Head of caudate nucleus (tissue), 42 donors: ENCODE results near the gene CAPN7.

Source experiments
- DNase-seq, 42 donors: peaks; one replicate each; pipeline versions ENCODE4 v3.0.0 to v3.0.0-alpha.2; 2020 to 2021; ENCODE audit warnings: mixed read lengths in 7 of 42
- intact Hi-C: fragments of 100-400 bp; cut with DNase I; formaldehyde crosslinking; loops from one replicate; pipeline ENCODE4 v1.15.0; 2022

Gene CAPN7

GRCh38 chr3:15267502-15267901 lies 61.5 kb downstream of the CAPN7 start:
- DNase-seq: peak in 1 of 42 donors; percentile 37
- intact Hi-C loops: no loop called here

- intact Hi-C loops: loop anchor here (2.0 kb wide), 1 partner anchor 111 kb away; no protein-coding TSS in a partner anchor
These were observed 62.1 kb downstream of the CAPN7 start for GRCh38 chr3:15268033-15268631.

GRCh38 chr3:15269091-15269989 lies 63.3 kb downstream of the CAPN7 start:
- intact Hi-C loops: loop anchor here (1.0 to 2.0 kb wide), 2 partner anchors 62 to 109 kb away; no protein-coding TSS in a partner anchor
- peak; percentile 83 to 98 (median 92) for DNase-seq

More at GRCh38 chr3:15268033-15268631, 62.1 kb downstream of the CAPN7 start:
- DNase-seq: peak; percentile 77 to 95 (median 90)

DNA sequence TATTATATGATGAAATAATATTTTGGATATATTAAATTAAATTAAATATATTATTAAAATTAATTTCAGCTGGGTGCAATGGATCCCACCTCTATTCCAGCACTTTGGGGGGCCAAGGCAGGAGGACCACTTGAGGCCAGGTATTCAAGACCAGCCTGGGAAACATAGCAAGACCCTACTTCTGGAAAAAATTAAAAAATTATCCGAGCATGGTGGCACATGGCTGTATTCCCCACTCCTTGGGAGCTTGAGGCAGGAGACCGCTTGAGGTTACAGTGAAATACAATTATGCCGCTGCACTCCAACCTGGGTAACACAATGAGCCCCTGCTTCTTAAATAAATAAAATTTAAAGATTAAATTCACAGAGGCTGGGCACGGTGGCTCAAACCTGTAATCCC lies 65.0 kb downstream of the CAPN7 start:
- intact Hi-C loops: no loop called here
- peak in 4 of 42 donors; percentile 1 to 39 (median 19) for DNase-seq

GRCh38 chr3:15271785-15272381 lies 65.8 kb downstream of the CAPN7 start:
- DNase-seq: peak in 6 of 42 donors; percentile 17 to 51 (median 42)
- intact Hi-C loops: no loop called here

- peak in 5 of 42 donors; percentile 5 to 41 (median 19) for DNase-seq
- intact Hi-C loops: no loop called here
These were observed 66.6 kb downstream of the CAPN7 start for GRCh38 chr3:15272426-15273196.

- intact Hi-C loops: no loop called here
- peak in 1 of 42 donors; percentile 8 for DNase-seq
These were observed 67.2 kb downstream of the CAPN7 start for GRCh38 chr3:15273227-15273626.

GRCh38 chr3:15276028-15276724 lies 70.1 kb downstream of the CAPN7 start:
- intact Hi-C loops: no loop called here
- peak in 10 of 42 donors; percentile 22 to 84 (median 54) for DNase-seq

DNA sequence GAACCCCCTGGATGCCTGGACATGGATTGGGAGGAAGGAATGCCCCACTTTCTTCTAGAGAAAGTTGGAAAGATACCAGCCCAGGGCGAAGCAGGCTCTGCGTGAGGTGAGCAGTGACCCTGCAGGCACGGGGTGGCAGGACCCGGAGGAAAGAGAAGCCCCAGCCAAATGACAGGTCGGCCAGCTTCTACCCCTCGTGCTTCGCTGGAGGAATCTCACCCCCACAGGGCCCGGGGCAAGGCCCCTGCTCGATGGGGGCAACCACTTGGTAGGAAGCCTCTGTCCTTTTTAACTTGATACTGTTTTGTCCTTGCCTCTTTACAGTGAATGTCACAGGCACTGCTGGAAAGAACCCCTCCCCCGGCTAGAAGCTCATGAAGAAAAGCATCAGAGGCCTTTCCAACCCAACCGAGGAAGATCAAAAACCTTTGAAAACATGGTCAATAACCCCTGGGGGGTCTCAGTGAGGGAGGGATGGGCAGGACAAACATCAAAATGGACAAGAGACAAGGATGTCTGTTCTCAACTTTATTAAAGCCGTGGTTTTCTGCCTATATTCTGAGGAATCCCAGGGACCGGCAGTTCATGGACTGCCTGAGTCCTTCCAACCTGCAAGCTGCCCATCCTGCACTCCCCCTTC lies 71.9 kb downstream of the CAPN7 start:
- no peak for DNase-seq
- intact Hi-C loops: no loop called here

DNA sequence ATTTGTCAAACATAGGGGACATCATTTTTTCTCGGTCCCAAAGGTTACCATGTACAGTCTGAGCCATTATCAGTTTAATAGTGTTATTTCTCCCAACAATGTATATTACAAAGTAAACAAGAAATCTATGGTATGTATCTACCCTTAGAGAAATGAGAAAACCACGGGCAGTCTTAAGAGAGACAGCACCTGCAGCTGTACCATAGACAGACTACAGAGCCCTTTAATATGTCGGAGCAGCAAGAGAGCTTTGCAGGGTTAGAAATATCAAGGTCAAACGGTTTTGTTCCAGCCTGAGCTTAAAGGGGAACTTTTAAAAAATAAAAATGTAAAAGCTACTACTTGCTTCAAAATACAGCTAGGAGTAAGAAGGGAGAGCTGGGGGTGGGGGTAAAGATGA lies 73.2 kb downstream of the CAPN7 start:
- no peak for DNase-seq
- intact Hi-C loops: no loop called here

DNA sequence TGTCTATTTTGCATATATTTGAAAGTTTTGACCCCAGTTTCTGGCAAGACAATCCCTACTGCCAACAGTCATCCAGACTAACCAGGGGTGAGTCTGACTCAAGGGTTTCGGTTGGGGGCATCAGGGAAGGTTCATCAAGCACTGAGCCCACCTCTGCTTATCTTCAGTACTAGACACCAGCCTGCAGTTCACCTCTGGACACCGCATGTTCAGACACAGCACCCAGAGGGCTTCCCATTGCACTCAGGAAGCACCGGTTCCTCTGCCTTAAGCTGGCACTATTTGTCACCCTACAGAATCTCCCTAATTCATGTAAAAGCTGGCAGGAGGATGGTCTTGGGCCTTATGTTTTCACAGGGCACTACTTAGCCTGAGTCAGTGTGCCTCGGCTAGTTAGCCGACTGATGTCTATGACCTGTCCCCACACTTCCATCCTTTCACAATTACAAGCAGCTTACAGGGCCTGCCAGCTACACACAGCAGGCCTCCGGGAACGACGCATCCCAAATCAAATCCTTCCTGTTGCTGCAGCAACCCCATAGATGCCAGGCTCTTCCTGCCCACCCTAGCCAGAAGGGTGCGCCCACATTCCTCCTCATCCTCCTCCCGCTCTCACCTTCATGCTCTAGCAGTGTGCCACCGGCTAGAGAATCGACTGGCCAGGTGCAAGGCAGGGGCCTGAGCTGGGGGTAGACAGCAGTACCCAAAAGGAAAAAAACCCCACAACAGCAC lies 73.8 kb downstream of the CAPN7 start:
- intact Hi-C loops: no loop called here

GRCh38 chr3:15280853-15281532 lies 74.9 kb downstream of the CAPN7 start:
- intact Hi-C loops: no loop called here

More for the DNA sequence above, 73.8 kb downstream of the CAPN7 start:
- peak in 12 of 42 donors; percentile 29 to 66 (median 46) for DNase-seq

GRCh38 chr3:15281817-15282216 lies 75.8 kb downstream of the CAPN7 start:
- intact Hi-C loops: no loop called here
- peak in 12 of 42 donors; percentile 32 to 67 (median 48) for DNase-seq

More at GRCh38 chr3:15280853-15281532, 74.9 kb downstream of the CAPN7 start:
- DNase-seq: peak in 1 of 42 donors; percentile 47

- no peak for DNase-seq
- intact Hi-C loops: no loop called here
These were observed 77.7 kb downstream of the CAPN7 start for GRCh38 chr3:15283702-15284101.

GRCh38 chr3:15284121-15284889 lies 78.3 kb downstream of the CAPN7 start:
- DNase-seq: peak in 5 of 42 donors; percentile 45 to 77 (median 47)
- intact Hi-C loops: no loop called here

DNA sequence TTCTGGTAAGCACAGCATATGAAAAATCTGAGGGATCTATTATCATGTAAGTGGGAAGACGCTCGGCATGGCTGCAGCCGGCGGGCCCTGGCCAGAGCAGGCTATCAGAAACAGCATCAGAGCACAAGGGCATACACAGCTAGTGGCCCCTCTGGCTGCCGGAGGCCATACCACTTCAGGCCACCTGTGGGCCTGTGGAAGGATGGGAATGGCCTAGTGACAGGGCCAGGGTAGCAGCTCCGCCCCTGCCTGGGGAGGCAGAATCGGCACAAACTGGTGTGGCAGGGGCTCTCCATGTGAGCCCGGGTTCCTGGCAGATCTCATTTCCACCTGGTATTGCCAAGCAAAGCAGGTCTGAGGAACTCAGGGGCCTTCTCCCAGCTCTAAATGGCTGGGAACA lies 80.0 kb downstream of the CAPN7 start:
- intact Hi-C loops: no loop called here
- no peak for DNase-seq
